Aorta (tissue), 5 donors: ENCODE data around the gene PI4KB. TPM values are rescaled to one million over a fixed set of nuclear protein-coding genes. Genes with fewer than 3 reads are reported as not detected.
A peak's percentile ranks its signal among the peaks of the same experiment; 100 is the strongest.

Experiments used
- ATAC-seq: fragments of 200-7000 bp; cut with Tn5 transposase; one replicate; pipeline ENCODE4 v1.9.1; 2022; ENCODE audit warnings: moderate library complexity; ENCODE audit not compliant: low FRiP score
- DNase-seq, 2 donors: peaks; one replicate each; pipeline ENCODE4 v3.0.0-alpha.2; 2020
- H3K27ac ChIP-seq, 2 donors: one replicate each; pipeline ENCODE4 v1.5.1; 2013; ENCODE audit warnings: low read length in 2 of 2, mild to moderate bottlenecking in 2 of 2, moderate library complexity in 2 of 2, control low read depth in 1 of 2, inconsistent platforms in 1 of 2, low read depth in 1 of 2
- H3K27me3 ChIP-seq, 2 donors: one replicate each; pipeline ENCODE4 v1.6.1; 2013; ENCODE audit warnings: control low read depth in 1 of 2, low read length in 1 of 2, mild to moderate bottlenecking in 1 of 2, moderate library complexity in 1 of 2; ENCODE audit not compliant: insufficient read depth in 2 of 2, control insufficient read depth in 1 of 2
- H3K36me3 ChIP-seq, 2 donors: one replicate each; pipeline ENCODE4 v1.6.1; 2013; ENCODE audit warnings: control low read depth in 1 of 2, low read length in 1 of 2, mild to moderate bottlenecking in 1 of 2; ENCODE audit not compliant: insufficient read depth in 2 of 2, control insufficient read depth in 1 of 2
- H3K4me1 ChIP-seq, 2 donors: one replicate each; pipeline ENCODE4 v1.6.1; 2013; ENCODE audit warnings: low read length in 2 of 2, control low read depth in 1 of 2, mild to moderate bottlenecking in 1 of 2, moderate library complexity in 1 of 2; ENCODE audit not compliant: insufficient read depth in 2 of 2, control insufficient read depth in 1 of 2
- H3K4me3 ChIP-seq, 2 donors: one replicate each; pipeline ENCODE4 v1.5.1; 2013; ENCODE audit warnings: low read length in 2 of 2, control low read depth in 1 of 2, mild to moderate bottlenecking in 1 of 2
- H3K9me3 ChIP-seq: one replicate; pipeline ENCODE4 v1.6.1; 2013; ENCODE audit warnings: mild to moderate bottlenecking, low read length; ENCODE audit not compliant: control insufficient read depth
- WGBS, 2 donors: extraction: QIAGEN DNeasy Blood & Tissue Kit; methylation state at CpG; one replicate each; pipeline ENCODE4 v1.1.7; 2013; 5-methylcytosine and 5-hydroxymethylcytosine counted together
- intact Hi-C, 2 donors: fragments of 100-400 bp; cut with DNase I; formaldehyde crosslinking; loops; one replicate each; pipeline versions ENCODE4 v1.14.2 to v1.15.0; 2022
- polyA plus RNA-seq, 2 donors: library from polyadenylated mRNA; stranded (reverse); fragments of 200-250 nt; gene quantifications; one replicate each; pipeline ENCODE4 v1.2.3, GENCODE V29; 2013
- total RNA-seq, 2 donors: library from RNA; stranded (reverse); fragmentation: NEBNext Ultra II Directional; extraction: Animal tissue kit (Norgen Biotek cat#: 25700); gene quantifications; one replicate each; pipeline ENCODE4 v1.2.1, GENCODE V29; 2021
- donor health status: healthy with polysubstance abuse.
- donor health status: Bipolar disorder and iron deficiency.
- donor health status: DM: no; HTN: no; CAD: no.
- donor health status: DM: no; HTN: no; CAD: no.
- donor health status: DM: yes; HTN: yes; CAD: no.

The PI4KB gene
- total and polyA plus RNA-seq, 4 donors = 12.9 to 60.9 (median 45.2) TPM

DNA sequence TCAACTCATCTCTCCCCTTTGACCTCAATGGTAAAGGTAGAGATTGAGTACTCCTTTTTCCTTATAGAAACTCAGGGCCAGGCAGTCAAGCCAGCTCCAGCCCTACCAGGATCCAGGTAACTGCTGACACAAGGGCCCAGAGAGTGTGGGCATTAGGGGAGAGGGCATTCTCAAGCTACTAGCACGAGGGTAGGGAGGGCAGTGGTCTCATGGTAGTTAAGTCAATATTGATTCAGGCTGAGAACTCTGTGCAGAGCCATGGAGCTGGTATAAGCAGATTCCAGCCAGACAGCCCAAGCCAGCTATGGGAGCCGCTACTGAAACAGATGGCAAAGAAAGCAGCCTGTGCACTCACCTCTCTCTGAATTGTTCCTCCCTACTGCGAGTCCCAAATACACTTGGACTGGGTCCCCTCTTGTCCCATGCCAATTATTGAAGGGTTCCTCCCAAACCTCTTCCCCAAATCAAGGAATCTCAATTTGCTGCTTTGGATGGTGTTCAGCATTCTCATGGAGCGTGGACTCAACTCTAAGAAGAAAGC is 2.8 kb downstream of the PI4KB start:
- Histone ChIP-seq H3K4me3 (no peak overlapping the region), H3K4me1 (peaks cover 2 to 5% of the 10 kb centered on the region in 2 donors), H3K9me3 (no peaks in the 10 kb centered on the region), H3K36me3 (peaks cover 0 to 4% of the 10 kb centered on the region in 2 donors), H3K27me3 (no peaks in the 10 kb centered on the region), H3K27ac (no peak overlapping the region)
- intact Hi-C loops = no loop called here
- WGBS, 2 donors = 76 to 84% methylated on average over 4 of the region's 4 CpGs
- DNase-seq = no peak
- no peak for ATAC-seq

DNA sequence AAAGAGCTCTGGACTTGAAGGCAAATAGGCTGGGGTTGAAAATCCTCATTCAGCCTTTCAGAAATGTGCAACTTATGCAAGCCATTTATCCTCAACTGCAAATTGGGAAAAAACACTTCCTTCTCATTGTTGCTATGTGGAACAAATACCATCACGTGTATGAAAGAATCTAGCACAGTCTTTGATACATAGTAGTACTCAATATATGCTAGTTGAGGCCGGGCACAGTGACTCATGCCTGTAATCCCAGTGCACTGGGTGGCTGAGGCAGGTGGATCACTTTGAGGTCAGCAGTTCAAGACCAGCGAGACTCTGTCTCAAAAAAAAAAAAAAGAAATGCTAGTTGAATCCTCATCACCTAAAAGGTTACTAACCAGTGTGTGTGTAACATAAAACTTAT is 8.2 kb downstream of the PI4KB start:
- H3K27me3 ChIP-seq = no peaks in the 10 kb centered on the region
- 74 to 75% methylated on average over 3 of the region's 3 CpGs for WGBS, 2 donors
- H3K36me3 ChIP-seq = peaks cover 0 to 9% of the 10 kb centered on the region in 2 donors
- intact Hi-C loops = no loop called here
- peaks cover 0 to 5% of the 10 kb centered on the region in 2 donors for H3K4me1 ChIP-seq
- DNase-seq (no peak), ATAC-seq (no peak)
- H3K4me3 ChIP-seq = no peak overlapping the region
- no peak overlapping the region for H3K27ac ChIP-seq
- H3K9me3 ChIP-seq = no peaks in the 10 kb centered on the region

- no peak overlapping the region for H3K4me3 ChIP-seq
- DNase-seq = no peak
- H3K27me3 ChIP-seq = no peaks in the 10 kb centered on the region
- WGBS, 2 donors = 88 to 91% methylated on average over 17 of the region's 17 CpGs
- no peak for ATAC-seq
- no peaks in the 10 kb centered on the region for H3K9me3 ChIP-seq
- H3K36me3 ChIP-seq = peaks cover 2 to 12% of the 10 kb centered on the region in 2 donors
- no peak overlapping the region for H3K27ac ChIP-seq
- peaks cover 2 to 4% of the 10 kb centered on the region in 2 donors for H3K4me1 ChIP-seq
- intact Hi-C loops = no loop called here
Observed at GRCh38 chr1:151315565-151316235, 11.5 kb downstream of the PI4KB start.

- intact Hi-C loops = no loop called here
- Histone ChIP-seq H3K4me3 (no peak overlapping the region), H3K36me3 (peaks cover 2 to 12% of the 10 kb centered on the region in 2 donors), H3K27me3 (no peaks in the 10 kb centered on the region), H3K27ac (peak overlapping the region in 1 of 2 donors; percentile 19), H3K9me3 (no peaks in the 10 kb centered on the region), H3K4me1 (peaks cover 0 to 2% of the 10 kb centered on the region in 2 donors)
- ATAC-seq (peak; percentile 85), DNase-seq (peak; percentile 86 to 93)
- 34 to 35% methylated on average over 3 of the region's 3 CpGs for WGBS, 2 donors
Observed at GRCh38 chr1:151314137-151314875, 12.9 kb downstream of the PI4KB start.

GRCh38 chr1:151313501-151313900 is 13.7 kb downstream of the PI4KB start:
- intact Hi-C loops = no loop called here
- no peaks in the 10 kb centered on the region for H3K9me3 ChIP-seq
- no peak overlapping the region for H3K4me3 ChIP-seq
- WGBS, 2 donors = 10 to 17% methylated on average over 2 of the region's 2 CpGs
- DNase-seq = no peak
- no peak overlapping the region for H3K27ac ChIP-seq
- peaks cover 2 to 11% of the 10 kb centered on the region in 2 donors for H3K36me3 ChIP-seq
- H3K4me1 ChIP-seq = peaks cover 0 to 2% of the 10 kb centered on the region in 2 donors
- no peak for ATAC-seq
- H3K27me3 ChIP-seq = no peaks in the 10 kb centered on the region

DNA sequence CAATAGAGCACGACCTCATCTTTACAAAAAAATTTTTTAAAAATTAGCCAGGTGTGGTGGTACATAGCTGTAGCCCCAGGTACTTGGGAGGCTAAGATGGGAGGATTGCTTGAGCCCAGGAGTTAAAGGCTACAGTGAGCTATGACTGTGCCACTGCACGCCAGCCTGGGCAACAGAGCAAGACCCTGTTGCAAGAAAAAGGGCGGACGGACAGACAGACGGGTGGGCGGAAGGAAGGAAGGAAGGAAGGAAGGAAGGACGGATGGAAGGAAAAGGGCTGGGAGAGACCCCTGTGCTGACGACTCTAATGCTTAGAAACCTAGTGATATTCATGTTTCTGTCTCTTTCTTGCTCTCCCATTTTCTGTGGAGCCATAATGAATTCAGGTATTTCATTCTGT is 14.4 kb downstream of the PI4KB start:
- Histone ChIP-seq H3K27ac (no peak overlapping the region), H3K36me3 (peaks cover 2 to 14% of the 10 kb centered on the region in 2 donors), H3K4me3 (no peak overlapping the region), H3K4me1 (peaks cover 0 to 2% of the 10 kb centered on the region in 2 donors), H3K9me3 (no peaks in the 10 kb centered on the region), H3K27me3 (no peaks in the 10 kb centered on the region)
- DNase-seq (no peak), ATAC-seq (no peak)
- intact Hi-C loops = no loop called here
- WGBS, 2 donors = 83 to 90% methylated on average over 8 of the region's 8 CpGs

GRCh38 chr1:151312411-151312810 is 14.8 kb downstream of the PI4KB start:
- Histone ChIP-seq H3K9me3 (no peaks in the 10 kb centered on the region), H3K4me3 (no peak overlapping the region), H3K27ac (no peak overlapping the region), H3K36me3 (peaks cover 2 to 16% of the 10 kb centered on the region in 2 donors), H3K4me1 (peaks cover 0 to 2% of the 10 kb centered on the region in 2 donors), H3K27me3 (no peaks in the 10 kb centered on the region)
- intact Hi-C loops = no loop called here
- no peak for ATAC-seq
- no peak for DNase-seq
- 44 to 56% methylated on average over 4 of the region's 4 CpGs for WGBS, 2 donors

GRCh38 chr1:151311589-151312331 is 15.5 kb downstream of the PI4KB start:
- DNase-seq = peak; percentile 85 to 86
- WGBS, 2 donors = 48% methylated on average over 7 of the region's 7 CpGs
- H3K27me3 ChIP-seq = no peaks in the 10 kb centered on the region
- H3K36me3 ChIP-seq = peaks cover 2 to 16% of the 10 kb centered on the region in 2 donors
- H3K9me3 ChIP-seq = no peaks in the 10 kb centered on the region
- peak; percentile 92 for ATAC-seq
- H3K4me3 ChIP-seq = no peak overlapping the region
- intact Hi-C loops = loop anchor here in 1 of 2 donors (1.0 kb wide), 1 partner anchor 16 kb away; the partner anchor contains the start of gene PI4KB
- H3K4me1 ChIP-seq = peaks cover 0 to 2% of the 10 kb centered on the region in 2 donors
- peak overlapping the region in 1 of 2 donors; percentile 64 for H3K27ac ChIP-seq
